OCI-LY3 (cell line): ENCODE results near the gene UBE2A.
A peak's percentile ranks its signal among the peaks of the same experiment; 100 is the strongest.

Experiments
- H2AFZ ChIP-seq: fragments of 200-600, 300-600 bp; shearing (Covaris generic); 2 replicates; pipeline ENCODE4 v1.6.0; 2014; ENCODE audit warnings: antibody characterized with exemption, low read depth, low read length
- H3K27ac ChIP-seq: fragments of 200-600, 300-600 bp; sonication (generic); 2 replicates; pipeline ENCODE4 v1.5.1; 2014; ENCODE audit warnings: mild to moderate bottlenecking, low read length, moderate library complexity, mixed read lengths
- H3K27me3 ChIP-seq: fragments of 200-600, 300-600 bp; sonication (generic); 2 replicates; pipeline ENCODE4 v1.6.1; 2014; ENCODE audit warnings: low read depth, low read length, mixed read lengths
- H3K36me3 ChIP-seq: fragments of 200-600, 300-600 bp; sonication (generic); replicated peaks from 2 replicates; pipeline ENCODE3; 2014; ENCODE audit warnings: low read depth, low read length, mixed read lengths
- H3K4me1 ChIP-seq: fragments of 300-600, 200-600 bp; sonication (generic); 2 replicates; pipeline ENCODE4 v1.6.1; 2014; ENCODE audit warnings: low read length, mixed read lengths
- H3K4me2 ChIP-seq: fragments of 200-600, 300-600 bp; sonication (generic); 2 replicates; pipeline ENCODE4 v1.6.1; 2014; ENCODE audit warnings: low read length, mixed read lengths
- H3K4me3 ChIP-seq: fragments of 300-600, 200-600 bp; sonication (generic); 2 replicates; pipeline ENCODE4 v1.5.1; 2014; ENCODE audit warnings: antibody characterized with exemption, mild to moderate bottlenecking, low read length, moderate library complexity
- H3K79me2 ChIP-seq: fragments of 300-600, 200-600 bp; shearing (Covaris generic); 2 replicates; pipeline ENCODE4 v1.6.1; 2014; ENCODE audit warnings: mild to moderate bottlenecking, low read length, mixed read lengths
- H3K9ac ChIP-seq: fragments of 300-600, 200-600 bp; shearing (Covaris generic); 2 replicates; pipeline ENCODE4 v1.6.0; 2014; ENCODE audit warnings: mild to moderate bottlenecking, low read length, moderate library complexity
- H3K9me3 ChIP-seq: fragments of 200-600, 300-600 bp; shearing (Covaris generic); 2 replicates; pipeline ENCODE4 v1.6.1; 2014; ENCODE audit warnings: low read length, mixed read lengths; ENCODE audit not compliant: insufficient read depth
- H4K20me1 ChIP-seq: fragments of 200-600, 300-600 bp; sonication (generic); 2 replicates; pipeline ENCODE4 v1.6.1; 2016; ENCODE audit warnings: low read length, mixed read lengths; ENCODE audit not compliant: insufficient read depth
- EZH2phosphoT487 ChIP-seq: fragments of 200-600 bp; shearing (Covaris generic); IDR thresholded peaks from 2 replicates; pipeline ENCODE4 v1.6.1; 2018; ENCODE audit warnings: antibody characterized with exemption, mixed run types, low read depth
- TF ChIP-seq, protein P1 (sequence below): fragments of 200-600, 300-600 bp; sonication (generic); IDR thresholded peaks from 2 replicates; pipeline ENCODE4 v1.5.1; 2014; ENCODE audit warnings: antibody characterized with exemption, low read length, low read depth

The UBE2A gene

DNA sequence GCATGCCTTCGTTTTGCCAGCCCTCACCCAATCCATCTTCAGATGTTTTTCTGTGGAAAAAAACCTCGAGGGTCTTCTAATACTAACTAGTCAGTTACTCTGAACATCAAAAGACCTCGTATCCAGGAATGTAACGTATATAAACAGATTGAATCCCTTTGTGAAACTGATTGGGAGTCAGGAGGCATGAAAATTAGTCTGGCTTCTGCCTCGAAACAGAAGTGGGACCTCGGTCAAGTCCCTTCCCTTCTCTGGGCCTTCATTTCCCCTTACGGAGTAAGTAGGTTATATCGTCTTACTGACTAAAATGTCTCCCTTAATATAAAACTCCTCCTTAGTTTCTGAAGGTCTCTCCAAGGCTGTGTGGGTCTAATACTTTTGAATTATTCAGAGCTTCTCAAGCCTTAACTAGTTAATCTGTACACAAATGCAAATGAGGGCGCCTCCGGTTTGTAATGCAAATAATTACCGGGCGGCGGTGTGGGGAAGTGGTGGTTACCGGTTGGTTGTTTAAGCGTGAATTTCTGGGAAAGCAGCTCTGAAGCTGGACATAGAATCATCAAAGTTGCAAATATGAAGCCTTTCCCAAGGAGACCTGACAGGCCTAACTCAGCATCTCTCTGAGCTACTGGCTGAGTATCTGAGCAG lies 43.3 kb downstream of the UBE2A start:
- H3K4me2 ChIP-seq = peak overlapping the region; percentile 76
- H2AFZ ChIP-seq = no peak overlapping the region
- TF ChIP-seq, protein P1, sequence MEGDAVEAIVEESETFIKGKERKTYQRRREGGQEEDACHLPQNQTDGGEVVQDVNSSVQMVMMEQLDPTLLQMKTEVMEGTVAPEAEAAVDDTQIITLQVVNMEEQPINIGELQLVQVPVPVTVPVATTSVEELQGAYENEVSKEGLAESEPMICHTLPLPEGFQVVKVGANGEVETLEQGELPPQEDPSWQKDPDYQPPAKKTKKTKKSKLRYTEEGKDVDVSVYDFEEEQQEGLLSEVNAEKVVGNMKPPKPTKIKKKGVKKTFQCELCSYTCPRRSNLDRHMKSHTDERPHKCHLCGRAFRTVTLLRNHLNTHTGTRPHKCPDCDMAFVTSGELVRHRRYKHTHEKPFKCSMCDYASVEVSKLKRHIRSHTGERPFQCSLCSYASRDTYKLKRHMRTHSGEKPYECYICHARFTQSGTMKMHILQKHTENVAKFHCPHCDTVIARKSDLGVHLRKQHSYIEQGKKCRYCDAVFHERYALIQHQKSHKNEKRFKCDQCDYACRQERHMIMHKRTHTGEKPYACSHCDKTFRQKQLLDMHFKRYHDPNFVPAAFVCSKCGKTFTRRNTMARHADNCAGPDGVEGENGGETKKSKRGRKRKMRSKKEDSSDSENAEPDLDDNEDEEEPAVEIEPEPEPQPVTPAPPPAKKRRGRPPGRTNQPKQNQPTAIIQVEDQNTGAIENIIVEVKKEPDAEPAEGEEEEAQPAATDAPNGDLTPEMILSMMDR = no peak
- TF ChIP-seq EZH2phosphoT487 = no peak
- no peaks in the 10 kb centered on the region for H3K79me2 ChIP-seq
- H3K9ac ChIP-seq = peak overlapping the region; percentile 63
- H3K9me3 ChIP-seq = no peaks in the 10 kb centered on the region
- peak overlapping the region; percentile 61 for H3K4me3 ChIP-seq
- peak overlapping the region; percentile 93 for H3K27ac ChIP-seq
- no peaks in the 10 kb centered on the region for H3K27me3 ChIP-seq
- H3K36me3 ChIP-seq = peaks cover 6% of the 10 kb centered on the region
- H3K4me1 ChIP-seq = peaks cover 48% of the 10 kb centered on the region
- H4K20me1 ChIP-seq = no peaks in the 10 kb centered on the region

DNA sequence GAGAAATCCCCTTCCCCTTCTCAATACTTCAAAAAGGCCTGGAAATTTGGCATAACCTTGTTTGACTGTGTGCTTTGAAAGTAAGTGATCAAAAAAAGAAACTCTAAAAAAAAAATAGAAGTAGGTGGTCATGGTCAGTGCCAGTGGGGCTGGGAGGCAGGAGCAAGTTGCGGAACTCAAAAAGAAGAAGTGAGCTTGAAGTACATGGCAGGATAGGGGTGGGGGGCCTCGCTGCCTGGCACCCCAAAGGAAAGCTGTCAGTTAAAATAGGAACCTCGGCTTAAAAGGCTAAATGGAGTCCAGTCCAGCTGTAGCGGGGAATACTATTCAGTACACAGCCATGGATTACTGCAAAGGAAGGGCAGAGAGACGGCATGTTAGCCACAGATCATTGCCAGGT lies 44.1 kb downstream of the UBE2A start:
- H3K27ac ChIP-seq = peak overlapping the region; percentile 93
- H3K9ac ChIP-seq = peak overlapping the region; percentile 63
- peak overlapping the region; percentile 61 for H3K4me3 ChIP-seq
- no peaks in the 10 kb centered on the region for H3K27me3 ChIP-seq
- H3K4me1 ChIP-seq = peaks cover 52% of the 10 kb centered on the region
- H3K4me2 ChIP-seq = peak overlapping the region; percentile 76
- no peak overlapping the region for H2AFZ ChIP-seq
- no peaks in the 10 kb centered on the region for H3K9me3 ChIP-seq
- no peaks in the 10 kb centered on the region for H3K79me2 ChIP-seq
- TF ChIP-seq, protein P1 = no peak
- TF ChIP-seq EZH2phosphoT487 = no peak
- peaks cover 12% of the 10 kb centered on the region for H3K36me3 ChIP-seq
- H4K20me1 ChIP-seq = no peaks in the 10 kb centered on the region

DNA sequence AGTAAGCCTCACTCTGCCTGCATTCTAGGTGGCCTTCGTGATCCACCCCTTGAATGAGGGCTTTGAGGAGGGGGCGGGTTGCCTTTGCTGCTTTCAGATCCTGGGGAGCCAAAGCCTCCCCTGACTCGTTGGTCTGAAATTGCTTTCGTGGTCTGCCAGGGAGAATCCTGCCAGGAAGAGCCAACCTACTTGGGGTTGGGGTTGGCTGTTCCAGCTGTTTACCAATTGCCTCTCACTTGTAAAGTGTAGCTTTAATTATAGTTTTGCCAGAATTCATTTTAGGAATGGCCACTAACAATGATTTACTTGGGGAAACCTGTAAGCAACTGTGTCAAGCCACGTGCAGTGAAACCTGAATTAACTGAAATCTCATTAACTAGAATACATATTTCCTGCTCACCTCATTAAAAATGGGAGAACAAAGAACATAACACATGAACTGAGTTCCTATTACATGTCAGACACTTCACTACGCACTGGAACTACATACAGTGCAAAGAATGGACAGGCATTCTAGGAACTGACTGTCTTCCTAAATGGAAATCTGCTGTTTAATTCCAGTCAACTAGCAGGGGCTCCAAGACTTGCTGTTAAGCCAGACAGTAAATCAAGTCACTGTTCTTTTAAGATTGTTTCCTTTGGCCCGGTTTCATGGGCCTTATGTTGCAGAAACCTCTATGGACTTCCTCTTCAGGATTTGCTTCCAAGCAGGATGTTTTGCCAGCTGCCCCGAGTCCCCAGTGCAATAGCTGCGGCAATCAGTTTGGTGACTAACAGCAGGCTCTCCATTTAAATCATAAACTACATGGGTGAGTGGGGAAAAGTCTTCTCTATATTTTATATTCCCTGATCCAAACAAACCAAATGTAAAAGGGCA lies 48.2 kb downstream of the UBE2A start:
- Histone ChIP-seq H3K27me3 (no peaks in the 10 kb centered on the region), H3K27ac (no peak overlapping the region), H3K9me3 (no peaks in the 10 kb centered on the region), H3K4me2 (no peak overlapping the region), H3K4me1 (peaks cover 39% of the 10 kb centered on the region), H3K9ac (no peak overlapping the region), H3K4me3 (no peak overlapping the region), H3K36me3 (peaks cover 15% of the 10 kb centered on the region), H2AFZ (no peak overlapping the region), H3K79me2 (no peaks in the 10 kb centered on the region), H4K20me1 (no peaks in the 10 kb centered on the region)
- TF ChIP-seq, protein P1 = no peak
- TF ChIP-seq EZH2phosphoT487 = no peak

DNA sequence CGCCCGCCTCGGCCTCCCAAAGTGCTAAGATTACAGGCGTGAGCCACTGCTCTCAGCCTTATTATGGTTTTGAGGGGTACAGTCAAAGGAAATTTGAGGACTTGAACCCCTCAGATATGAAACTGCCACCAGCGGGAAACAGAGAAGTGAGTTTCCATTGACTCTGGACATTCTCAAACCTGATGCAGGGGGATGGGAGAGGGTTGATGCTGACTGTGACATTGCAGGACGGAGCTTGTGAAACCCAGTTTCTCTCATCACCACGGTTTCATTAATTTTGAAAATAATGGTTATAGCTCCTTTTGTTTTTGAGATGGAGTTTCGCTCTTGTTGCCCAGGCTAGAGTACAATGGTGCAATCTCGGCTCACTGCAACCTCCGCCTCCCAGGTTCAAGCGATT lies 50.1 kb downstream of the UBE2A start:
- Histone ChIP-seq H3K79me2 (no peaks in the 10 kb centered on the region), H3K9me3 (no peaks in the 10 kb centered on the region), H3K4me2 (no peak overlapping the region), H2AFZ (no peak overlapping the region), H3K9ac (no peak overlapping the region), H3K4me1 (peaks cover 22% of the 10 kb centered on the region), H4K20me1 (no peaks in the 10 kb centered on the region), H3K36me3 (peaks cover 22% of the 10 kb centered on the region), H3K4me3 (no peak overlapping the region), H3K27ac (no peak overlapping the region), H3K27me3 (no peaks in the 10 kb centered on the region)
- TF ChIP-seq, protein P1 = no peak
- TF ChIP-seq EZH2phosphoT487 = no peak
